ENCODE results near the gene TLR8. TPM values are rescaled to one million over a fixed set of nuclear protein-coding genes. Genes with fewer than 3 reads are reported as not detected.

The TLR8 gene
- polyA plus RNA-seq, 1 of the 3 experiments (the other 2 are of a cell fraction): not detected

- Histone ChIP-seq H3K4me1 (ENCODE audit: control insufficient read depth in 1 of 2, insufficient read depth in 2 of 2, low read depth in 1 of 2, low read length in 1 of 2) (no peaks in the 10 kb centered on the region), H3K79me2 (ENCODE audit: insufficient read depth) (no peaks in the 10 kb centered on the region), H3K36me3 (replicated peaks in 1 of 2; ENCODE audit: control insufficient read depth in 1 of 2, insufficient read depth in 2 of 2, low read length in 1 of 2) (no peaks in the 10 kb centered on the region), H3F3A (replicated peaks; ENCODE audit: insufficient read depth) (no peaks in the 10 kb centered on the region), H3K9me2 (no peaks in the 10 kb centered on the region; the same call in 1 of the 2 replicates), H3K4me3 (ENCODE audit: low read depth in 2 of 2, low read length in 1 of 2) (no peak overlapping the region), H3K4me2 (no peak overlapping the region), H4K20me1 (ENCODE audit: insufficient read depth) (no peaks in the 10 kb centered on the region), H3K9ac (no peak overlapping the region), H2AFZ (ENCODE audit: low read depth) (no peak overlapping the region), H3K27me3 (ENCODE audit: insufficient read depth) (peaks cover 16% of the 10 kb centered on the region; the same call in 1 of the 2 replicates), H3K9me3 (no peaks in the 10 kb centered on the region), H3K27ac (ENCODE audit: low read depth in 2 of 2, low read length in 1 of 2) (no peak overlapping the region)
- no peak for DNase-seq
- POLR2A ChIA-PET: no interaction called here
- no peak for TF ChIP-seq EZH2phosphoT487 (IDR thresholded peaks at IDR 0.05; ENCODE audit: borderline replicate concordance, low read depth)
- TF ChIP-seq USF1 (IDR thresholded peaks at IDR 0.05; ENCODE audit: borderline replicate concordance, low read depth): no peak
- no peak for TF ChIP-seq TEAD4 (IDR thresholded peaks at IDR 0.05; ENCODE audit: borderline replicate concordance, insufficient read depth)
- no peak for TF ChIP-seq RFX5 (IDR thresholded peaks at IDR 0.05; ENCODE audit: low read length)
- no peak for TF ChIP-seq MXI1 (IDR thresholded peaks at IDR 0.05; ENCODE audit: low read depth, low read length)
- no peak for TF ChIP-seq GABPA (IDR thresholded peaks at IDR 0.05; ENCODE audit: low read depth)
- no peak for TF ChIP-seq MEF2A (IDR thresholded peaks at IDR 0.05; ENCODE audit: borderline replicate concordance, low read depth)
- TF ChIP-seq SMC3 (IDR thresholded peaks at IDR 0.05; ENCODE audit: low read depth, low read length): no peak
- TF ChIP-seq CTCF (IDR thresholded peaks at IDR 0.05): no peak
- no peak for TF ChIP-seq RAD21 (IDR thresholded peaks at IDR 0.05; ENCODE audit: low read length)
- no peak for TF ChIP-seq NFIC (IDR thresholded peaks at IDR 0.05; ENCODE audit: borderline replicate concordance)
- TF ChIP-seq ELF1 (IDR thresholded peaks at IDR 0.05): no peak
- TF ChIP-seq SIN3A (IDR thresholded peaks at IDR 0.05; ENCODE audit: borderline replicate concordance, low read depth, low read length): no peak
- no peak for TF ChIP-seq TAF1 (IDR thresholded peaks at IDR 0.05; ENCODE audit: borderline replicate concordance, low read depth, low read length)
- TF ChIP-seq GATA2 (CRISPR knock-in tag; IDR thresholded peaks at IDR 0.05): no peak
- CTCF ChIA-PET: no interaction called here
- WGBS (ENCODE audit: low lambda C conversion rate): 25% methylated on average over 3 of the region's 3 CpGs
Observed at GRCh38 chrX:12886545-12886944, 19.9 kb upstream of the TLR8 start.

GRCh38 chrX:12887141-12887540 is 19.3 kb upstream of the TLR8 start:
- H4K20me1 ChIP-seq (ENCODE audit: insufficient read depth): no peaks in the 10 kb centered on the region
- H3K4me1 ChIP-seq (ENCODE audit: control insufficient read depth in 1 of 2, insufficient read depth in 2 of 2, low read depth in 1 of 2, low read length in 1 of 2): no peaks in the 10 kb centered on the region
- H3K79me2 ChIP-seq (ENCODE audit: insufficient read depth): no peaks in the 10 kb centered on the region
- 30% methylated on average over 2 of the region's 2 CpGs for WGBS (ENCODE audit: low lambda C conversion rate)
- H3K9me3 ChIP-seq: no peaks in the 10 kb centered on the region
- no peak overlapping the region for H2AFZ ChIP-seq (ENCODE audit: low read depth)
- H3K36me3 ChIP-seq (replicated peaks in 1 of 2; ENCODE audit: control insufficient read depth in 1 of 2, insufficient read depth in 2 of 2, low read length in 1 of 2): no peaks in the 10 kb centered on the region
- DNase-seq: no peak
- H3K9ac ChIP-seq: no peak overlapping the region
- TF ChIP-seq EP300 (IDR thresholded peaks at IDR 0.05; ENCODE audit: borderline replicate concordance in 1 of 2, low read depth in 1 of 2, low read length in 1 of 2) (no peak), REST (IDR thresholded peaks at IDR 0.05; ENCODE audit: low read depth, low read length) (peak; percentile 63; the same call in 1 of the 2 replicates), SIN3A (IDR thresholded peaks at IDR 0.05; ENCODE audit: borderline replicate concordance, low read depth, low read length) (no peak)
- peaks cover 16% of the 10 kb centered on the region; the same call in 1 of the 2 replicates for H3K27me3 ChIP-seq (ENCODE audit: insufficient read depth)
- H3K4me2 ChIP-seq: no peak overlapping the region
- no peak overlapping the region for H3K27ac ChIP-seq (ENCODE audit: low read depth in 2 of 2, low read length in 1 of 2)
- H3K4me3 ChIP-seq (ENCODE audit: low read depth in 2 of 2, low read length in 1 of 2): no peak overlapping the region
- ChIA-PET POLR2A (no interaction called here), CTCF (no interaction called here)
- H3K9me2 ChIP-seq: no peaks in the 10 kb centered on the region; the same call in 1 of the 2 replicates
- no peaks in the 10 kb centered on the region for H3F3A ChIP-seq (replicated peaks; ENCODE audit: insufficient read depth)

Measured in SK-N-SH (cell line).